CD8-positive, alpha-beta memory T cell (primary cell): ENCODE data around the gene RREB1. TPM values are rescaled to one million over a fixed set of nuclear protein-coding genes. Genes with fewer than 3 reads are reported as not detected.

Experiments used
- CTCF ChIA-PET: fragments of 350-600 bp; sonication (Branson Sonifier 250); formaldehyde crosslinking; loops from one replicate; lab custom pipeline; 2021; ENCODE audit warnings: antibody characterized with exemption; lab: Charles Lee
- POLR2A ChIA-PET: fragments of 350-600 bp; sonication (Branson Sonifier 250); formaldehyde crosslinking; loops from one replicate; lab custom pipeline; 2021; ENCODE audit warnings: antibody characterized with exemption; lab: Charles Lee
- DNase-seq, 5 donors: peaks; one replicate each; pipeline versions ENCODE4 v3.0.0 to v3.0.0-alpha.2; 2020 to 2022; ENCODE audit warnings: mixed read lengths in 1 of 5
- H3K27ac ChIP-seq: one replicate; pipeline ENCODE4 v1.7.0; 2013; ENCODE audit warnings: low read depth, mild to moderate bottlenecking, low read length, moderate library complexity
- H3K27me3 ChIP-seq: 2 replicates; pipeline ENCODE4 v1.7.0; 2013; ENCODE audit warnings: low read length, mild to moderate bottlenecking; ENCODE audit not compliant: insufficient read depth, poor library complexity, severe bottlenecking
- H3K36me3 ChIP-seq: 2 replicates; pipeline ENCODE4 v1.7.0; 2013; ENCODE audit warnings: mild to moderate bottlenecking, low read length, moderate library complexity; ENCODE audit not compliant: insufficient read depth
- H3K4me1 ChIP-seq: 2 replicates; pipeline ENCODE4 v1.7.0; 2013; ENCODE audit warnings: mild to moderate bottlenecking, low read length, moderate library complexity; ENCODE audit not compliant: insufficient read depth
- H3K4me3 ChIP-seq: 2 replicates; pipeline ENCODE4 v1.7.0; 2013; ENCODE audit warnings: mild to moderate bottlenecking, low read length
- H3K9me3 ChIP-seq: 2 replicates; pipeline ENCODE4 v1.7.0; 2013; ENCODE audit warnings: mild to moderate bottlenecking, low read length
- H3K27ac Mint-ChIP-seq, 8 donors: one replicate each; pipeline ENCODE4 v1.8.0; 2020 to 2021; ENCODE audit warnings: mixed read lengths in 8 of 8, mild to moderate bottlenecking in 6 of 8, inconsistent platforms in 3 of 8, moderate library complexity in 3 of 8
- H3K27me3 Mint-ChIP-seq, 2 donors: one replicate each; pipeline ENCODE4 v1.8.0; 2020 to 2021; ENCODE audit warnings: mixed read lengths in 2 of 2, mild to moderate bottlenecking in 1 of 2, moderate library complexity in 1 of 2
- H3K36me3 Mint-ChIP-seq, 3 donors: one replicate each; pipeline ENCODE4 v1.8.0; 2020 to 2021; ENCODE audit warnings: mixed read lengths in 3 of 3, inconsistent platforms in 1 of 3, mild to moderate bottlenecking in 1 of 3
- H3K4me1 Mint-ChIP-seq, 3 donors: one replicate each; pipeline ENCODE4 v1.8.0; 2020 to 2021; ENCODE audit warnings: mixed read lengths in 3 of 3, inconsistent platforms in 1 of 3, mild to moderate bottlenecking in 1 of 3
- H3K4me3 Mint-ChIP-seq, 7 donors: one replicate each; pipeline ENCODE4 v1.8.0; 2020 to 2021; ENCODE audit warnings: mixed read lengths in 7 of 7, mild to moderate bottlenecking in 6 of 7, moderate library complexity in 4 of 7, inconsistent platforms in 2 of 7
- H3K9me3 Mint-ChIP-seq, 5 donors: one replicate each; pipeline ENCODE4 v1.8.0; 2020 to 2022; ENCODE audit warnings: mixed read lengths in 5 of 5, mild to moderate bottlenecking in 3 of 5, moderate library complexity in 2 of 5, inconsistent platforms in 1 of 5
- polyA plus RNA-seq: library from polyadenylated mRNA; unstranded; fragments of 300-500 nt; fragmentation: Illumina TruSeq; gene quantifications from one replicate; pipeline ENCODE4 v1.2.3, GENCODE V29; 2021
- total RNA-seq, 2 experiments: library from RNA; stranded (reverse); gene quantifications; one replicate each; pipeline ENCODE4 v1.2.3, GENCODE V29; 2021

Gene RREB1
- total and polyA plus RNA-seq, 3 experiments from 2014 or later: 8.5 to 18.7 (median 17.7) TPM

DNA sequence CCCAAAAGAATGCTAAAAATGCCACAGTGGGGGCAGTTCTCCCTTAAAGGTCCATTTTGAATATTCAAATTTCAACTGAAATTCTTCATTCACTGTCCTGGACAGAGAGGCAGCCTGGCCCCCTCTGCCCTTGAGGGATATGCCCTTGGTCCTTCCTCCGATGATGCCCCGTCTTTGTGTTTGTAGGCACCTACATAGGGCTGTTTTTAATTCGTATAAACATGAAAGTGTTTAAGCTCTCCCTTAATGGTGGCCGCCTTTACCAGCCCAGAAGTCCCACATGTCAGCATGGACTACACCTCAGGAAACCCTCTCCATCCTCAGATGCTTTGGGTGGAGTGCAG, 135.0 kb downstream of the RREB1 start:
- no peak overlapping the region for H3K4me3 ChIP-seq
- Mint-ChIP-seq H3K4me1 (peaks cover 10 to 14% (median 10%) of the 10 kb centered on the region in 3 donors), H3K36me3 (peaks cover 0 to 69% (median 2%) of the 10 kb centered on the region in 3 donors), H3K27me3 (peaks cover 0 to 2% of the 10 kb centered on the region in 2 donors), H3K27ac (peak overlapping the region; percentile 2 to 74 (median 19)), H3K9me3 (no peaks in the 10 kb centered on the region), H3K4me3 (no peak overlapping the region)
- peaks cover 8% of the 10 kb centered on the region for H3K4me1 ChIP-seq
- no peak overlapping the region for H3K27ac ChIP-seq
- ChIA-PET CTCF (interaction anchor here (0.8 to 3.0 kb wide), 10 partner anchors 10 to 686 kb away, joined by 3 to 21 read pairs (median 4); no protein-coding TSS in a partner anchor), POLR2A (interaction anchor here (1.1 kb wide), 1 partner anchor 566 kb away, joined by 3 read pairs; no protein-coding TSS in a partner anchor)
- no peaks in the 10 kb centered on the region for H3K9me3 ChIP-seq
- no peak for DNase-seq
- peaks cover 5% of the 10 kb centered on the region for H3K36me3 ChIP-seq
- H3K27me3 ChIP-seq: no peaks in the 10 kb centered on the region

GRCh38 chr6:7243179-7243981, 135.6 kb downstream of the RREB1 start:
- POLR2A ChIA-PET: interaction anchor here (1.1 kb wide), 1 partner anchor 567 kb away, joined by 3 read pairs; no protein-coding TSS in a partner anchor
- peak overlapping the region; percentile 2 to 74 (median 19) for H3K27ac Mint-ChIP-seq
- H3K4me1 Mint-ChIP-seq: peaks cover 10 to 14% (median 10%) of the 10 kb centered on the region in 3 donors
- H3K9me3 ChIP-seq: no peaks in the 10 kb centered on the region
- peak in 3 of 5 donors; percentile 26 to 62 (median 52) for DNase-seq
- peaks cover 8% of the 10 kb centered on the region for H3K4me1 ChIP-seq
- peaks cover 9% of the 10 kb centered on the region for H3K36me3 ChIP-seq
- H3K27ac ChIP-seq: no peak overlapping the region
- H3K36me3 Mint-ChIP-seq: peaks cover 0 to 74% (median 2%) of the 10 kb centered on the region in 3 donors
- H3K4me3 ChIP-seq: no peak overlapping the region
- CTCF ChIA-PET: interaction anchor here (0.7 to 3.0 kb wide), 17 partner anchors 8 to 687 kb away, joined by 3 to 21 read pairs (median 3); no protein-coding TSS in a partner anchor
- H3K4me3 Mint-ChIP-seq: no peak overlapping the region
- no peaks in the 10 kb centered on the region for H3K27me3 ChIP-seq
- peaks cover 0 to 2% of the 10 kb centered on the region in 2 donors for H3K27me3 Mint-ChIP-seq
- H3K9me3 Mint-ChIP-seq: no peaks in the 10 kb centered on the region

DNA sequence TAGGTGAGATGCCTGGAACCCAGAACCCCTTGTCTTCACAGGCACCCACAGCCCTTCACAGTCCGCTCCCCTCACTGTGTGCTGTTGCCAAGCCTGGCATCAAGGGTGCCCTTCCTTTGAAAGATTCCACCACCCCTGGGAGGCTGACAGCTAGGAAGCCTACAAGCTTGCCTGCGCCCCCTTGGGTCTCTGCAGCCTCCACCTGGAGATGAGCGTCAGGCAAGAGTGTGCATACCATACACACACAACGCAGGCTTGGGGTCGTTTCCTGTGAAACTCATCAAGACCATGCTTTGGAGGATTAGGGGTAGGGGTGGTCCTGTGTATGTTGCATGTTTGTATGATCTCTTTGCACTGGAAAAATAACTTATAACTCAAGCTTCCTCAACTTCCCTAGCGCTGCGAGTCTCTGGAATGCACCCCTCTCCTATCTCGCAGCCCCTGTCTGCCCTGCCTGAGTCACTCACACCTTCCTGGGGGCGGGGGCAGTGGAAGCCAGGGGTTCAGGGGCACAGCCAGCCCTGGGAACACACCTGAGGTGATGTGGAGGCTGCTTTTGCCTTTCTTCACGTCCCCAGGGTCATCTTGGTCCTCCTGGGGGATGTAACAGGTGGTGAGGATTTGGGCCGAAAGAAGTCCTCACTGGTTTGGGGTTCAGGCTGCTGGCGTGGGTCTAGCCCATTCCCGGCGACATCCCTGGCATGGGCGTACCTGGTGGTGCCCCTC, 138.1 kb downstream of the RREB1 start:
- no peak overlapping the region for H3K4me3 Mint-ChIP-seq
- H3K4me3 ChIP-seq: no peak overlapping the region
- H3K27ac Mint-ChIP-seq: peak overlapping the region in 3 of 8 donors; percentile 19 to 82 (median 20)
- peaks cover 0 to 74% (median 4%) of the 10 kb centered on the region in 3 donors for H3K36me3 Mint-ChIP-seq
- ChIA-PET POLR2A (interaction anchor here (0.5 kb wide), 1 partner anchor 10 kb away, joined by 3 read pairs; no protein-coding TSS in a partner anchor), CTCF (interaction anchor here (1.4 kb wide), 1 partner anchor 524 kb away, joined by 4 read pairs; no protein-coding TSS in a partner anchor)
- no peak overlapping the region for H3K27ac ChIP-seq
- no peaks in the 10 kb centered on the region for H3K9me3 Mint-ChIP-seq
- H3K27me3 ChIP-seq: no peaks in the 10 kb centered on the region
- no peak for DNase-seq
- H3K9me3 ChIP-seq: no peaks in the 10 kb centered on the region
- no peaks in the 10 kb centered on the region for H3K27me3 Mint-ChIP-seq
- H3K36me3 ChIP-seq: peaks cover 13% of the 10 kb centered on the region
- H3K4me1 ChIP-seq: peaks cover 8% of the 10 kb centered on the region
- H3K4me1 Mint-ChIP-seq: peaks cover 10 to 14% (median 10%) of the 10 kb centered on the region in 3 donors

DNA sequence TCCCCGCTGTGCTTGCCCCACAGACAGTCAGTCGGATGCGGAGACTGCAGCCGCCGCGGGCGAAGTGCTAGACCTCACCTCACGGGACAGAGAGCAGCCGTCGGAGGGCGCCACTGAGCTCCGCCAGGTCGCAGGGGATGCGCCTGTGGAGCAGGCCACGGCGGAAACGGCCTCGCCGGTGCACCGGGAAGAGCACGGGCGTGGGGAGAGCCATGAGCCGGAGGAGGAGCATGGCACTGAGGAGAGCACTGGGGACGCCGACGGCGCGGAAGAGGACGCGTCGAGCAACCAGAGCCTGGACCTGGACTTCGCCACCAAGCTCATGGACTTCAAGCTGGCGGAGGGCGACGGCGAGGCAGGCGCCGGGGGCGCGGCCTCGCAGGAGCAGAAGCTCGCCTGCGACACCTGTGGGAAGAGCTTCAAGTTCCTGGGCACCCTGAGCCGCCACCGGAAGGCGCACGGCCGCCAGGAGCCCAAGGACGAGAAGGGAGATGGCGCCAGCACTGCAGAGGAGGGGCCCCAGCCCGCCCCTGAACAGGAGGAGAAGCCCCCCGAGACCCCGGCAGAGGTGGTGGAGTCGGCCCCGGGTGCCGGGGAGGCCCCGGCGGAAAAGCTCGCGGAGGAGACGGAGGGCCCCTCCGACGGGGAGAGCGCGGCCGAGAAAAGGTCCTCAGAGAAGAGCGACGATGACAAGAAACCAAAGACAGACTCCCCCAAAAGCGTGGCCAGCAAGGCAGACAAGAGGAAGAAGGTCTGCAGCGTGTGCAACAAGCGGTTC, 138.8 kb downstream of the RREB1 start:
- no peak overlapping the region for H3K27ac ChIP-seq
- ChIA-PET CTCF (no interaction called here), POLR2A (no interaction called here)
- H3K36me3 ChIP-seq: peaks cover 13% of the 10 kb centered on the region
- no peaks in the 10 kb centered on the region for H3K27me3 Mint-ChIP-seq
- no peaks in the 10 kb centered on the region for H3K9me3 ChIP-seq
- H3K4me1 ChIP-seq: peaks cover 8% of the 10 kb centered on the region
- no peaks in the 10 kb centered on the region for H3K27me3 ChIP-seq
- peaks cover 10 to 14% (median 10%) of the 10 kb centered on the region in 3 donors for H3K4me1 Mint-ChIP-seq
- no peak overlapping the region for H3K4me3 ChIP-seq
- H3K9me3 Mint-ChIP-seq: no peaks in the 10 kb centered on the region
- no peak overlapping the region for H3K4me3 Mint-ChIP-seq
- no peak for DNase-seq
- no peak overlapping the region for H3K27ac Mint-ChIP-seq
- H3K36me3 Mint-ChIP-seq: peaks cover 0 to 74% (median 4%) of the 10 kb centered on the region in 3 donors

- Mint-ChIP-seq H3K4me3 (no peak overlapping the region), H3K4me1 (peaks cover 10 to 14% (median 10%) of the 10 kb centered on the region in 3 donors), H3K27ac (no peak overlapping the region), H3K36me3 (peaks cover 0 to 74% (median 4%) of the 10 kb centered on the region in 3 donors), H3K27me3 (no peaks in the 10 kb centered on the region), H3K9me3 (no peaks in the 10 kb centered on the region)
- Histone ChIP-seq H3K9me3 (no peaks in the 10 kb centered on the region), H3K36me3 (peaks cover 13% of the 10 kb centered on the region), H3K27ac (no peak overlapping the region), H3K4me1 (peaks cover 8% of the 10 kb centered on the region), H3K27me3 (no peaks in the 10 kb centered on the region), H3K4me3 (no peak overlapping the region)
- DNase-seq: no peak
- ChIA-PET CTCF (no interaction called here), POLR2A (no interaction called here)
Observed at GRCh38 chr6:7247179-7247456, 139.4 kb downstream of the RREB1 start.

GRCh38 chr6:7247828-7248227, 140.1 kb downstream of the RREB1 start:
- peaks cover 0 to 75% (median 4%) of the 10 kb centered on the region in 3 donors for H3K36me3 Mint-ChIP-seq
- H3K27me3 ChIP-seq: no peaks in the 10 kb centered on the region
- no peak overlapping the region for H3K4me3 Mint-ChIP-seq
- H3K27ac ChIP-seq: no peak overlapping the region
- no peaks in the 10 kb centered on the region for H3K9me3 Mint-ChIP-seq
- H3K4me1 ChIP-seq: peaks cover 6% of the 10 kb centered on the region
- CTCF ChIA-PET: no interaction called here
- H3K9me3 ChIP-seq: no peaks in the 10 kb centered on the region
- H3K4me3 ChIP-seq: no peak overlapping the region
- H3K27ac Mint-ChIP-seq: no peak overlapping the region
- POLR2A ChIA-PET: no interaction called here
- H3K4me1 Mint-ChIP-seq: peaks cover 9% of the 10 kb centered on the region in 3 donors
- H3K36me3 ChIP-seq: peaks cover 13% of the 10 kb centered on the region
- no peak for DNase-seq
- H3K27me3 Mint-ChIP-seq: no peaks in the 10 kb centered on the region

- no peak overlapping the region for H3K4me3 Mint-ChIP-seq
Observed at GRCh38 chr6:7249391-7249790, 141.6 kb downstream of the RREB1 start.

More at GRCh38 chr6:7249391-7249790, 141.6 kb downstream of the RREB1 start:
- no peaks in the 10 kb centered on the region for H3K9me3 ChIP-seq
- H3K27me3 ChIP-seq: no peaks in the 10 kb centered on the region
- peak overlapping the region in 1 of 8 donors; percentile 18 for H3K27ac Mint-ChIP-seq
- no peak for DNase-seq
- no peak overlapping the region for H3K27ac ChIP-seq
- POLR2A ChIA-PET: no interaction called here
- H3K4me3 ChIP-seq: no peak overlapping the region
- H3K27me3 Mint-ChIP-seq: no peaks in the 10 kb centered on the region
- no peaks in the 10 kb centered on the region for H3K9me3 Mint-ChIP-seq
- H3K4me1 ChIP-seq: no peaks in the 10 kb centered on the region
- H3K4me1 Mint-ChIP-seq: no peaks in the 10 kb centered on the region
- peaks cover 0 to 70% (median 4%) of the 10 kb centered on the region in 3 donors for H3K36me3 Mint-ChIP-seq
- H3K36me3 ChIP-seq: peaks cover 13% of the 10 kb centered on the region
- CTCF ChIA-PET: interaction anchor here (0.7 kb wide), 1 partner anchor 1908 kb away, joined by 3 read pairs; no protein-coding TSS in a partner anchor
